Stimulated activated CD8-positive, alpha-beta memory T cell treated with anti-CD3 and anti-CD28 coated beads, Interleukin-12 subunit alpha, Interleukin-12 subunit beta, amount 100 ng/mL, for 1 hour (primary cell): ENCODE data around the gene FAN1.

ENCODE experiments used
- DNase-seq: peaks from one replicate; pipeline ENCODE4 v3.0.0-alpha.2; 2020; ENCODE audit warnings: low read depth

The FAN1 gene

DNA sequence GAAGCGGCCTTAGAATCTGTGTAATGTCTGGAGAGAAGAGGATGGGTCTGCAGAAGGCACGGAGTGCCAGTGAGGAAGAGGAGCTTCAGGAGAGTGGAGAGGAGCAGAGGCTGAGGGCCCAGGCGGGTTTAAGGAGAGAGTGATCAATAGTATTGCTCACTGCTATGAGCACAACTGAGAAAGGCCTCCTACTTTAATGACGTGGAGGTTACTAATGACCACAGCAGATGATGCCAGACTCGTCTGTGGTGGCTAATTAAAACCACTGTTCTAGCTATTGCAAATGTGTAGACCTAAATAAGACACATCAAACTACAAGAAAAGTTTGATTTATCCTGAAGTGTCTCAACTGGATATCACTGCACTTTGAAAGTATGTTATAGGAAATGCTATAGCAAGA, 54.5 kb downstream of the FAN1 start:
- DNase-seq: no peak

DNA sequence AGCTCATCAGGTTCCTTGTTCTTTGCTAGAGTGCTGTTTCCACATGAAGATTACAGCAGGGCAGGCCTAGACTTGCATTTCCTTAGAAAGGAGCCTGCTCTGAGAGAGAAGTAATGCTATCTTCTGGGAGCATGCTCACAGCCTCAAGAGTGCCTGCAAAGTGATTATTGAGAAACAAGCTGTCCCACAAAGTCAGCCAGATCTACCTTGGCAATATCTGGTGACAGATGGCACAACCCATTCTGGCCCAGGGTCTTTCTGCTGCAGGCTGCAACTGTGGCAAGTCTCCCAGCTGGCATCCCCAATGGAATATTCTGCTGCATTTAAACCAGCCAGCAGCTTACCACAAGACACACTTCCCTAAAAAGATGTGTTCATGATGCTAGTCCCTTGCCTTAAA, 58.4 kb downstream of the FAN1 start:
- DNase-seq: no peak

DNA sequence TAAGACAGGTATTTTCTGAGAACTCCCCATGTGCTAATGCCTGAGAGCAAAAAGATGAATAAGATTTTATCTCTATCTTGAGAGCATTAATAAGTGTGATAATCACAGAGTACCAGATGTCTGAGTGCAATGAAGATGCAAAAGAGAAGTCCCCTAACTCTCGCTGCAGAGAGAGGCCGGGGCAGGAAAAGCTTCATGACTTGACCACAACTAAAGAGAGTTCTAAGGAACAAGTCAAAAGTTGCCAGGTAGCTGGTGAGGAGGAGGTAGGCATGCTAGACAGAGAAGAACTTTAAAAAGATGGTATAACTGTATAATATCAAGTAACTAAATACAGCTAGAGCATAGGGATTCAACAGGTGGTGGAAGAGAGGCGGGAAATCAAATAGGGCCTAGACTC, 58.9 kb downstream of the FAN1 start:
- no peak for DNase-seq

DNA sequence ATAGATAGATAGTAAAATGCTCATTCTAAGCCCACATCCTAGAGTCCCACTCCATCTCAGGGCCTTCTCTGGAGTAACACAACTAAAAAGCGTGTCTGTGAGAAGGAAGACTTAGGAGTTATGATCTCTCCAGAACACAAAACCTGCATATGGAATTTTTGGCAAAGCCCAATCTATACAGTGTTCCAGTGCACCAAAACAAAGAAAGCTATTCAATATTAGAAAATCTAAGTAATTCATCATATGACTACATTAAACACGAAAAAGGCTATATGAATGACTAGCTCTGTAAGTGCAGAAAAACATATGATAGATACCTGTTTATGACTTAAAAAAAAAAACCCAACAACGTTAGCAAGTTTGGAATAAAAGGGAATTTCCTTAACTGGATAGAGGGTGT, 60.0 kb downstream of the FAN1 start:
- no peak for DNase-seq

DNA sequence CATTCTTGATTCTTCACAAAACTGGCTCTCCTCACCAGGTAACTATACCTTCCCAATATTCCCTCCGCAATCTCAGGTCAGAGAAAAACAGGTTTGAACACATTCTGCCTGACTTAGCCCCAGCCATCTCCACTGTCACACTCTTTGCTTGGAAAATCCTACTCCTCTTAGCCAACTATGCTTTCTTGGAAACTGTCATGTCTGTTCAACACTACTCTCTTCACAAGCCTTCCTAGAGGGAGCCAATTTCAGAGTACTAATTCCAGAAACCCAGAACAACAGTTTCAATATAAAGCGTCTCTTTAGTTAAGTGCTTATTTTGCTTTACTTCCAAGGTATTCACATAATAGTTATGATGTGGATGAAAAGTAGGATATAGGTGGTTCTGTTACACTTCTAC, 66.0 kb downstream of the FAN1 start:
- no peak for DNase-seq

DNA sequence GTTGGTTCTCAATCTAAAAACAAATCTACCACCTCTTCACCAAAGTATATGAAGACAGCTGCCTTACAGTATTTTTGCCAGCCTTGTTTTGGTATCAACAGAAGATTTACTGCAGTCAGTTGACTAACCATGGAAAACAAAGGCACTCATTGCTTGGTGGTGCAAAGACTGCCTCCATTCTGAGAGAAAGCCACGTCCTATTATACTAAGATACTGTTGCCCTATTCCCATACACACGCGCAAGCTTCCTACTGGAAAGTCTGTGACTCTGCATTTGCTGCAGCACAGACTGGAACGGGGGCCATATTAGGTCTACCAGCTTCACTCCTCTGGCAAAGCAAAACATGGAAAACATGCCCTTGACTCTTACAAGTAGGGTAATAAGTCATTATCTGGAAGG, 69.7 kb downstream of the FAN1 start:
- DNase-seq: no peak

DNA sequence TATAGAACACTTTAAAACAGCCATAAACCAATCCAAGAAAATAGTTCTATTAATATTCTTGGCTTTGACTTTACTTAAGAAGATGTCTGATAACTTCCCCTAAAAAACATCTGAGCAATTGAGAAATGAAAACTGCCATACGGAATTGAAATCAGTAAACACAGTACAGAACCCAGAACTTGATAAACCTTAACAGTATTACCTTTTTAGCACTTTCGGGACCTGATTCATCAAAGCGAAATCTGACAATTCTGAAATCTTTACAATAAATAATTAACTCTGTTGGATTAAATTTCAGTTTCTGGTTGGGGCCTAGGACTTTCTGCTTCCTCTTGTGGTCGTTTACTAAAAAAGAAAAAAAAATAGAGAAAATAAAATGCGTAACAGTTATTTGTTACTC, 70.4 kb downstream of the FAN1 start:
- no peak for DNase-seq

DNA sequence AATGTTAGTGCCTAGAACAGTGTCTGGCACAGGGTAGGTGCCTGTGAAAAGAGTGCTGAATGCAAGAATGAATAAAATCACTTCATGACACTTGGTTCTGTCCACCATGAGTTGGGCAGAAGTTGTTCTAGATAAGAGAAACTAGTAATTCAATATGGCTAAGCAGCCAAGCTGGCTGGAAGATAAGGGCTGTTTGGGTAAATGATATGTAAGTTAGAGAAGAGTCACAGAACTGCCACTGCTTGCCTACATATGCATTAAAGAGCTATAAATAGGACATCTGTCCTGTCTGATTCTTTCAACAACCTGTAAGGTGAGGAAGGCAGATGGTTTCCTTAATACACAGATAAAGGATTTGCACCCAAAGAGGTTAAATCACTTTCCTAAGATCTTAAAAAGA, 74.6 kb downstream of the FAN1 start:
- DNase-seq: no peak

DNA sequence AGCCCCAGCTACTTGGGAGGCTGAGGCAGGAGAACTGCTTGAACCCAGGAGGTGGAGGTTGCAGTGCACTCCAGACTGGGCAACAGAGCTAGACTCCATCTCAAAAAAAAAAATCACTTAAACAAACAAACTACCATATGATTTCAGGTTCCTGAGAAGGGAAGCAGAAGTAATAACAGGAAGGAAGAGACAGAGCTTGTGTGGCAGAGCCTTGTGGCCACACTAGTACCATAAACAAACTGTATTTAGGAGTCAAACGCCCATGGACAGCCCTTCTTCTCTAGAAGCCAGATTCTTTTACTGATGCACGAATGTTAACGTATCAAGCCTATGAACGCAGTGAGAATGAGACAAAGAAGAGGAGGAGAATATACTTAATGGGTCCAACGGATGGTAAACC, 75.7 kb downstream of the FAN1 start:
- DNase-seq: no peak

DNA sequence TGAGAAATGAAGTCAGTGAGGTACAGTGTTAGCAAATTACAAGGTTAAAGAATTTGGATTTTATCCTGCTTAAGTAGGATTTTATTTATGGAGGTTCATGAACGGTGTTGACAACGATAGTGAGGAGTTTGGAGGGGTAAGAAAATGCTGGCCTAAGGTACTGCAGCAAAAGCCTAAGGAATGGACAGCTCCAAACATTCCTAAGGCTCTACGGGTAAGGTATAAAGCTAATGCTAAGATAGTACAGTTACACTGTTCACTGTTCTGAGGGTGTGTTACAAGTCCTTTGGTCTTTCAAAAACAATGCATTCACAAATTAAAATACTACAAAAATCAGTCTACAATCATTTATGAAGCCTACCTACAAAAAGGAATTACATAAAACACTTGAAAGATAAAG, 80.4 kb downstream of the FAN1 start:
- DNase-seq: no peak

DNA sequence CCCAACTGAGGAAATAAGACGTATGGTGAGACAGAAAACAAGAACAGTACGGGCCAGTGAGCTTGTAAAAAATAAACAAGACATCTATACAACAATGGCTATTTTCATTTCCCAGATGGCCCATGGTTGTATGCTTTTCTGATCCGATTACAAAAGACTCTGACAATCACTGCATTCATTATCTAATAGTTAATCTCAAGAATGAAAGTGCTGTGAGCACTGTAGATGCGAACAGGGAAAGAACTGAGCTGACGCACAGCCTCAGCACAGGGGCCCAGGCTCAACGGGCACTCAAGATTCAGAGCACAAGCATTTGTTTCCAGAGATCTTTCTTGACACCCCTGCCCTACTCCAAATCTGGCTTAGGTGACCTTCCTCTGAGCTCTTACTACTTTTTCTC, 80.8 kb downstream of the FAN1 start:
- no peak for DNase-seq

DNA sequence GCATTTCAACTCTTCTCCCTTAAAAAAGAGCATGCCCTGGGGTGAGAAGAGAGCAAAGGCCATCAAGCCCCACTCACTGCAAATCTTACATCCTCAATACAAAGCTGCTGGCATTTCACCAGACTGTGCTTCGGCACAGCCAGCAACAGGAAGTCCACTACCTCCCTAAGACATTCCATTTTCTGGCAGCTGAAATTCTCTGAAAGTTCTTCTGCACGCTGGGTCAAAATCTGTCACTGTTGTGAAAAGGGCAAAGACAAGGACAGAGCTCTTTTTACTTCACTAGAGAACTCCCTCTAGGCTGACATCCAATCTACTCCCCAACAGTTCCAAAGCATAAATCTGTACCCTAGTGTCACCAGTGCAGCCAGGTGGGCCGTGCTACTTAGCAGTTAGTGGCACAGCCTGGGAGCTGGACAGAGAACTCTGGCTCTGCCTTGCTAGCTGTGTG, 81.4 kb downstream of the FAN1 start:
- DNase-seq: no peak

DNA sequence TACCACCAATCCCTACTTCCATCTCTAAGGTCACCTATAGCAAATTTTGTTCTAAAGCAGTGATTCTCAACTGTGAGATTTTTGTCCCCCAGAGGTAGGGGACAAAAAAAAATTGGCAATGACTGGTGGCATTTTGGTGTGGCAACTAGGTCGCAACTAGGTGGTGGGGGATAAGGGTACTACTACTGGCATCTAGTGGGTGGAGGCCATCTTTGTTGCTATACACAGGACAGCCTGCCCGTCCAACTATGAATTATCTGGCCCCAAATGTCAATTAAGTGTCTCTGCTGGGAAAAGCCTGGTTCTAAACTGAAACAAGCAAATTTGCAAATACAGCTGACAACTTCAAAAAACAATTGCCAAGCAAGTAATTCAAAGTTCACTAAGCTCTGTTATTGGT, 86.3 kb downstream of the FAN1 start:
- DNase-seq: no peak

DNA sequence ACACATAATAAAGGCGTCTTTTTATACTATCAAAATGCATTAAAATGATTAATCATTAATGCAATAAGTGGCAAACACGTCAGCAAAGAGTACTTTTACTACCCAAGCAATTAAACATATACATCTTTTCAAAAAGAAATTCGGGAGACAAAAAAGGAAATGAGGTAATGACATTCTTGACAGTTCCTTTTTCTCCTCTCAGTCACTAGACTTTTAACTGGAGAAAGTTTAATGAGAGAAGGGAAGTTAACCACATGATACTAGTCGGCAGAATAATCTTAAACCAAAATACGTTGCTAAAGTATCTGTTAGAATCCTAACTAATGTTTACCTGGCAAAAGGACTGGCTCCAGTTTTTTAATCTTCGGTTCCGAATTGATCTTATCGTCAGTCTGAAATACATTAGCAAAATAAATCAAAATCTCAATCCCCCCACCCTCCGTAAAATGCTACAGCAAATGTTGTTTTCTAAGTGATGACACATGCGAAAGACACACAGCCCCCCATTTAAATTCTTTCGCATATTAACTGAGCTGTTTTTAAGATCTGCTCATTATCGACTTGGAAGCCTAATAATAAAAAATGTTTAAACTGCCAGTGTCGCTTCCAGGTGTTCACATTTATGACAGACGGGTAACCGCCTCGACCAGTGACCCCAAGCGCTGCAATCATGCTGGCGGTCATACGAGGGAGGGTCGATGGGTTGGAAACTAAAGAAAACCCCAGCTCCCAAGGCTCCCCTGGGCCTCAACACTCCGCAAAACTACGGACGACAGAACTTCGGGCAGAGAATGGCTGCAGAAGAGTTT, 86.9 kb downstream of the FAN1 start:
- no peak for DNase-seq

DNA sequence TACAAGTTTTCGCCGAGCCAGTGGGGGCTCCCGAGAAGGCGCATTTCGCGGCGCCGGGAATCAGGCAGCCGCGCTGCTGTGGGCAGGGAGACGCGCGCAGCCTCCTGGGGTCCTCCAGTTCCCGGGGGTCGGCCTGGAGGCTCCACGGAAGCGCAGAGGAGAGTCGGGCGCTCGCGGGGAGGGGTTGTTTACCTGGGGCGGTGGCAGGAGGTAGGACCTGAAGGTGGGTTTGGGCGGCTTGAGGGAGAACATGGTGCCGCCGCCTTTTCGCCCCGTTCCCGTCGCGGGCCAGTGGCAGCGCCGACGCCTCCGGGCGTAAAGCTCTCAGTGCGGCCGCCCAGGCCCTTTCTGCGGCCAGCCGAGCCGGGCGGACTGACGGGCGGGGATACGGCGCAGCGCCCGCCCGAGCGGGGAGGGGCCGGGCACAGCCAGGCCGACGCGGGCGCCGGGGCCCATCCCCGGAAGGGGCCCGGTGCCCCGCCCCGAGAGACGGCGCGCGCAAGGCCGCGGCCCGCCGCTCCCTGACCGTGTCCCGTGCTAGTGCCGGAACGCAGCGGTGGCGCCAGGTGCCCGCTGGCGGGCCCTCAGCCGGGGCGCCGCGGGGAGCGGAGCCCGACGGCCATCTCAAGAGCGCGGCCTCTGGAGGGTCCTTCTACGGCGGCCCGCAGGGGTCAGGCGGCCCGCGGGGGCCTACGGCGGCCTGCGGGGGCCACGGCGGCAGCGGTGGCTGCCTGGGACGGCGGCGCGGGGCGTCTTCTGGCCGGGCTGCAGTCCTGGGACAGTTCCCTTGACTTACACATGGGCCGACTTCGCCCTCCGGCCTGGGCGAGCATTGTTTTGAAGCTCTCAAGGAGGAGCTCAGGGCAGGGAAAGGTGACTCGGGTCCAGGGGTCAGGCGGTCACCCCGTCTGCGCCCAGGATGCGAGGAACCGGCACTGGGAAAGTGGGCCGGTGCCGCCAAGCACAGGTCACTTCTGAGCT, 87.8 kb downstream of the FAN1 start, which contains the start of gene MTMR10:
Gene MTMR10 (minus strand): TSS at position 374 of the 981 bp plus-strand sequence. CDS start 122 bp downstream, at position 252.
- peak; percentile 52 for DNase-seq

DNA sequence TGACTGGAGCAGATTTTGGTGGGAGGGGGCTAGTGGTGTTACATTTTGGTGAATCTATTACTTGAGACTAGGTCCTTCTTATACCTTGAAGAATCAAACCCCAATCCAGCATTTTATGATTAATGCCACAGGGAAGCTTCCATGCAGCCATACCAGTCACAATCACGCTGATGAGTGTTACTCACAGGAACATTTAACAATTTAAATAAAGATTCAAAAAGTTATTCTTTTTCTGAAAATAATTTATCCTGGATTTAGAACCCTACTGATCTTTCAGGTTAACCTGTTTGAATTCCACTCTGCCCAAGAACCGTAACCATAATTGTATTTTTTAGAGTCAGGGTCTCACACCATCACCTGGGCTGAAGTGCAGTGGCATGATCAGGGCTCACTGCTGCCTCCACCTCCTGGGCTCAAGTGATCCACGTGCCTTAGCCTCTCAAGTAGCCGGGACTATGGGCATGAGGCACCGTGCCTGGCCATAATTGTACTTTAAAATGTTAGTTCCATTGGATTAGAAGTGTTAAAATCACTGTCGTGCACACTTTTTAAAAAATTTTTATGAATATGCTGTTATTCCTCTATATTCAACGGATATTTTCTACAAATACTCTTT, 88.6 kb downstream of the FAN1 start:
- DNase-seq: no peak
